PFSK-1 (cell line): ENCODE results near the gene DLGAP1.

Experiments used
- FOXP2 ChIP-seq: optimal IDR thresholded peaks from 2 replicates; pipeline ENCODE3; 2011; ENCODE audit warnings: borderline replicate concordance, control low read depth, inconsistent platforms; ENCODE audit not compliant: insufficient read depth; ENCODE audit errors: extremely low read length, extremely low read depth
- POLR2AphosphoS5 ChIP-seq: IDR thresholded peaks from 2 replicates; pipeline ENCODE4 v1.6.1; 2012; ENCODE audit warnings: low read depth, mild to moderate bottlenecking, control low read depth, low read length, moderate library complexity
- REST ChIP-seq, 2 experiments: IDR thresholded peaks; 2 replicates each; pipeline versions ENCODE4 v1.6.1 to v1.8.0; 2011 to 2012; ENCODE audit warnings: low read depth in 2 of 2, low read length in 2 of 2, control low read depth in 1 of 2, inconsistent platforms in 1 of 2, mild to moderate bottlenecking in 1 of 2, moderate library complexity in 1 of 2; ENCODE audit not compliant: insufficient read depth in 1 of 2
- SIN3A ChIP-seq: IDR thresholded peaks from 2 replicates; pipeline ENCODE4 v1.6.1; 2012; ENCODE audit warnings: mild to moderate bottlenecking, low read length, moderate library complexity, borderline replicate concordance; ENCODE audit not compliant: insufficient read depth
- TAF1 ChIP-seq: IDR thresholded peaks from 2 replicates; pipeline ENCODE4 v1.6.1; 2012; ENCODE audit warnings: low read length, control low read depth, borderline replicate concordance; ENCODE audit not compliant: insufficient read depth

The DLGAP1 gene

GRCh38 chr18:4264347-4264791 is 190.7 kb downstream of the DLGAP1 start:
- no peak for TF ChIP-seq FOXP2
- no peak; the same call in 1 of the 2 replicates for TF ChIP-seq POLR2AphosphoS5
- no peak for TF ChIP-seq SIN3A
- TF ChIP-seq TAF1 = no peak
- no peak for TF ChIP-seq REST (IDR thresholded peaks at IDR 0.05; ENCODE audit: insufficient read depth in 1 of 2, low read depth in 2 of 2, low read length in 2 of 2)

GRCh38 chr18:4260107-4260506 is 195.0 kb downstream of the DLGAP1 start:
- no peak for TF ChIP-seq SIN3A
- TF ChIP-seq TAF1 = no peak
- TF ChIP-seq POLR2AphosphoS5 = no peak
- TF ChIP-seq REST (IDR thresholded peaks at IDR 0.05; ENCODE audit: insufficient read depth in 1 of 2, low read depth in 2 of 2, low read length in 2 of 2) = no peak
- no peak for TF ChIP-seq FOXP2

- TF ChIP-seq SIN3A (peak; percentile 89; the same call in 1 of the 2 replicates), REST (IDR thresholded peaks at IDR 0.05; ENCODE audit: insufficient read depth in 1 of 2, low read depth in 2 of 2, low read length in 2 of 2) (no peak)
These were observed 198.2 kb downstream of the DLGAP1 start for GRCh38 chr18:4256766-4257417.

GRCh38 chr18:4254840-4255239 is 200.3 kb downstream of the DLGAP1 start:
- TF ChIP-seq REST (IDR thresholded peaks at IDR 0.05; ENCODE audit: insufficient read depth in 1 of 2, low read depth in 2 of 2, low read length in 2 of 2) = no peak
- no peak for TF ChIP-seq POLR2AphosphoS5
- TF ChIP-seq SIN3A = no peak
- TF ChIP-seq TAF1 = no peak
- no peak for TF ChIP-seq FOXP2

GRCh38 chr18:4252829-4253228 is 202.3 kb downstream of the DLGAP1 start:
- no peak for TF ChIP-seq POLR2AphosphoS5
- no peak for TF ChIP-seq SIN3A
- TF ChIP-seq TAF1 = no peak
